ENCODE data around the gene CNDP2. TPM values are rescaled to one million over a fixed set of nuclear protein-coding genes. Genes with fewer than 3 reads are reported as not detected.

Gene CNDP2
- total RNA-seq, 1 experiment from 2014 or later: 161 TPM

GRCh38 chr18:74573053-74573452 lies 76.9 kb downstream of the CNDP2 start:
- Histone ChIP-seq H3K36me3 (ENCODE audit: low read depth) (no peaks in the 10 kb centered on the region), H3K27me3 (ENCODE audit: insufficient read depth, low read depth) (peaks cover 91% of the 10 kb centered on the region), H3F3A (ENCODE audit: insufficient read depth, low read depth) (no peaks in the 10 kb centered on the region), H3K9me3 (ENCODE audit: insufficient read depth, low read depth) (no peaks in the 10 kb centered on the region; the same call in 1 of the 2 replicates), H3K27ac (no peak overlapping the region), H3K4me3 (no peak overlapping the region), H3K79me2 (ENCODE audit: low read depth) (no peaks in the 10 kb centered on the region), H2AFZ (no peak overlapping the region), H3K9me2 (ENCODE audit: insufficient read depth) (no peaks in the 10 kb centered on the region), H3K4me1 (replicated peaks; ENCODE audit: insufficient read depth) (no peaks in the 10 kb centered on the region), H3K4me2 (no peak overlapping the region), H4K20me1 (ENCODE audit: insufficient read depth) (no peaks in the 10 kb centered on the region)
- DNase-seq: no peak
- ChIA-PET CTCF (interaction anchor here (0.7 kb wide), 1 partner anchor 217 kb away, joined by 5 read pairs; no protein-coding TSS in a partner anchor), POLR2A (ENCODE audit: unreplicated experiment) (no interaction called here)
- intact Hi-C loops (cut with micrococcal nuclease; ENCODE audit: unreplicated experiment): no loop called here
- no TSS peak for BruUV-seq (replicated peaks)
- TF ChIP-seq, protein P1, sequence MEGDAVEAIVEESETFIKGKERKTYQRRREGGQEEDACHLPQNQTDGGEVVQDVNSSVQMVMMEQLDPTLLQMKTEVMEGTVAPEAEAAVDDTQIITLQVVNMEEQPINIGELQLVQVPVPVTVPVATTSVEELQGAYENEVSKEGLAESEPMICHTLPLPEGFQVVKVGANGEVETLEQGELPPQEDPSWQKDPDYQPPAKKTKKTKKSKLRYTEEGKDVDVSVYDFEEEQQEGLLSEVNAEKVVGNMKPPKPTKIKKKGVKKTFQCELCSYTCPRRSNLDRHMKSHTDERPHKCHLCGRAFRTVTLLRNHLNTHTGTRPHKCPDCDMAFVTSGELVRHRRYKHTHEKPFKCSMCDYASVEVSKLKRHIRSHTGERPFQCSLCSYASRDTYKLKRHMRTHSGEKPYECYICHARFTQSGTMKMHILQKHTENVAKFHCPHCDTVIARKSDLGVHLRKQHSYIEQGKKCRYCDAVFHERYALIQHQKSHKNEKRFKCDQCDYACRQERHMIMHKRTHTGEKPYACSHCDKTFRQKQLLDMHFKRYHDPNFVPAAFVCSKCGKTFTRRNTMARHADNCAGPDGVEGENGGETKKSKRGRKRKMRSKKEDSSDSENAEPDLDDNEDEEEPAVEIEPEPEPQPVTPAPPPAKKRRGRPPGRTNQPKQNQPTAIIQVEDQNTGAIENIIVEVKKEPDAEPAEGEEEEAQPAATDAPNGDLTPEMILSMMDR (conservative IDR thresholded peaks at IDR 0.05): no peak
- no peak for TF ChIP-seq EZH2 (IDR thresholded peaks at IDR 0.05; ENCODE audit: low read depth)

Other genes with a start within 250 kb of the CNDP2 start
- gene CYB5A, start 204.4 kb upstream of the CNDP2 start, total RNA-seq (2021): 105 and 109 TPM in 2 replicates
- not detected in 2 replicates for gene C18orf63, start 180.5 kb upstream of the CNDP2 start, total RNA-seq (2021)
- not detected in 2 replicates for gene DIPK1C, start 39.1 kb upstream of the CNDP2 start, total RNA-seq (2021)
- not detected in 2 replicates for gene CNDP1, start 38.1 kb downstream of the CNDP2 start, total RNA-seq (2021)
- gene ZNF407, start 101.5 kb downstream of the CNDP2 start, total RNA-seq (2021): 8.7 and 13.4 TPM in 2 replicates